HG03521 (cell line): ENCODE data around the gene DIS3L2.

Experiments used
- ATAC-seq: cut with Tn5 transposase; IDR thresholded peaks from one replicate; pipeline ENCODE4 v1.9.1; 2021; ENCODE audit warnings: mild to moderate bottlenecking, moderate library complexity; ENCODE audit not compliant: unreplicated experiment

The DIS3L2 gene

DNA sequence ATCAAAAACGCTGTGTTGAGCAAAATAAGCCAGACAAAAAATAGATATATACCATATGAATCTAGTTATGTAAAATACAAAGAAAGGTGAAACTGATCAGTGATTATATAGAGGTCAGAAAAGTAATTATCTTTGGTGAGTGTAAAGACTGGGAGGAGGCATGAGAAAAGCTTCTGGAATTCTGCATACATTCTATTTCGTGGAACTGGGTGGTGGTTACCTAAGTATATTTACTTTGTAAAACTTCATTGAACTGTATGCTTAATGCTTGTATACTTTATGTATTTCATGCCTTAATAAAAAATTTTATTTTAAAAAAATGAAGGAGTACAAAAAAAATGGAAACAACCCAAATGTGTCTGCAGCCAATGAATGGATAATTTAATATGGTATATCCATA is 263.9 kb downstream of the DIS3L2 start:
- ATAC-seq = no peak

- no peak for ATAC-seq
These were observed 264.4 kb downstream of the DIS3L2 start for GRCh38 chr2:232225895-232226294.

GRCh38 chr2:232228332-232228731 is 266.8 kb downstream of the DIS3L2 start:
- ATAC-seq = no peak

DNA sequence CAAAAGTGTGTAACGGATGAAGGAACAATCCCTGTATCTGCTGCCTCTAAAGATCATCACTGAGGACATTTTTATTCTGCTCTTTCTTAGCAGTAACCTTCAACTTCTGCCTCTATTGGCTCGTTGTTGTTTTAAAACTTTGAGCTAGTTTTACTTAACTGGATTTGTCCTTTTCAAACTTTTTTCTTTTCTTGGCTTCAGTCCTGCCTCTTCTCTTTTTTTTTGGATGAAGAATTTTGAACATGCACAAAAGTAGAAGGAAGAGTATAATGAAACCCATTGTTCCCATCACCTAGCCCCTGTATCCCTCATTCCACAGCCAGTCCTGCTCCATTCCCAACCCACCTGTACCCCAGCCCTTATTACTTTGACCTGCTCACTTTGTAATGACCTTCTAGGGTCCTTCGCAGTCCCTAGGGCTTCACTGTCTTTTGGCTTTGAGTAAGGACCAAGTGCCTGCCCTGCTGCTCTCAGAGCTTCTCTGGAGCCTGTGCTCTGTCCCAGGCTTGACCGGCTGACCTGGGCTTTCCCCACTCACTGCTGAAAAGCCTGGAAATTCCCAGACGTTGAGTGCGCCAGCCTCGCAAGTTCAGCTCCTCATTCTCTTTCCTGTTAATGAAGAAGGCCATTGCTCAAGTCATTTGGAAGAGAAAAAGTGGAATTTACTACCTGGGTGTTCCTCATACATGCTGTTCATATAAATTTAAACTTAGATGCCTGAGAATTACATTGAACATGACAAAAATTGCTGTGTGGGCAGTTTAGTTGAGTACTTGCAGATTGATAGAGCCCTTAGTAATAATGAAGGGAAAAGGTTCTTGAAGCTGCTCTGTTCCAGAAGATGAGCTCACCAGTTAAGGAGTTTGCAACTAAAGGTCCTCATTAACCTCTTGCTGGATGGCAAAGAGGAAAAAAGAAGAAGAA is 267.7 kb downstream of the DIS3L2 start:
- ATAC-seq = no peak

DNA sequence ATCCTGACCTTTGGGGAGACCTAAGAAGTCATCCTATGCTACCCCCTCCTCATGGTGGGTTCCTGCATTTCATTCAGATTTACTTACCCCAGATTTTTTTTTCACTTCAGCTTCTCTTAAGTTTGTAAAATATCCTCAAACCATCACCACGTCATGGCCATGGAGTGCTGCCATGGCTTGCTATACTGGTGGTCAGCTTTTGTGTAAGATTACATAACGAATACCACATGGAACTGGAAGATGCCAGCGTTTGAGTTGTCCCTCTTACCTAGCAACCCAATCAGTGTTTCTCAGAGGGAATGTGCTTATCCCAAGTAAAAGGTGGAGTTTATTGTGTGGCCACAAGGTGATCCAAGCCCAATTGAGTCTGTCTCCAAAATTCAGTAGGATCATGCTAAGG is 268.4 kb downstream of the DIS3L2 start:
- no peak for ATAC-seq

DNA sequence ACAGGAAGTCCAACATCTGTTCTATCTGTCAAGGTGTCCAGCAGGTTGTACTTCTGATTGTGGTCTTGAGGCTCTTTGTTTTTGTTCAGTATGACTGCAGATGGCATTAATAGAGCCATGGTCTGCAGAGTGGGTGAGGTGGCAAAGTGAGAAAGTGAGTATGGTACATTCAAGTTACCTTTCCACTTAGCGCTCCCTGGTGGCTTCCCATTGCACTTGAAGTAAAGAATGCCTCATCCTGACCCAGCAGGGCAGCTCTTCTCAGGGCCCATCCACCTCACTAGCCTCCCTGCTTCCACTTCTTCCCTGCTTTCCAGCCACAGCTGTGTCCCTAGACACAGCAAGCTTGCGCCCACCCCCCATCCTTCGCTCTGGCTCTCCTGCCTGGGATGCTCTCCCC is 269.0 kb downstream of the DIS3L2 start:
- no peak for ATAC-seq

DNA sequence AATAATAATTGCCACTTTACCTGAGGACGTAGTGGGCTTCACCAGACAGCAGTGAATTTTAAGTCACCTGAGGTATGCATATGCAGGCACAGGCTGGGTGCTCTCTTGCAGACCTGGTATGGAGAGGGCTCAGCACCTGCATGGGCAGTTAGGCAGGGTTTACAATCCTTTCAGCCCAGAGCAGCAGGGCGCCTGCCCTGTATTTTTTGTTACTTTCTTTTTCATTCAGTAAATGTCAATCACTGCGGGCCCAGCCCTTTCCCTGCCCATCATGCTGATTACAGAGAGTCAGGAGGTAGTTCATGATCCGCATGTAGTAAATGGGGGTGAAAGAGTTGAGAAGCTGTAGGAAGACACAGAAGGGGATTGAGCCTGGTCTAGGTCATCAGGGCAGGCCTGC is 270.0 kb downstream of the DIS3L2 start:
- no peak for ATAC-seq

GRCh38 chr2:232232915-232233314 is 271.4 kb downstream of the DIS3L2 start:
- ATAC-seq = no peak

GRCh38 chr2:232234922-232235615 is 273.6 kb downstream of the DIS3L2 start:
- no peak for ATAC-seq

- no peak for ATAC-seq
These were observed 274.2 kb downstream of the DIS3L2 start for GRCh38 chr2:232235716-232236115.

- ATAC-seq = peak; percentile 70
These were observed 274.7 kb downstream of the DIS3L2 start for GRCh38 chr2:232236200-232236599.

- no peak for ATAC-seq
These were observed 276.0 kb downstream of the DIS3L2 start for GRCh38 chr2:232237464-232237863.

DNA sequence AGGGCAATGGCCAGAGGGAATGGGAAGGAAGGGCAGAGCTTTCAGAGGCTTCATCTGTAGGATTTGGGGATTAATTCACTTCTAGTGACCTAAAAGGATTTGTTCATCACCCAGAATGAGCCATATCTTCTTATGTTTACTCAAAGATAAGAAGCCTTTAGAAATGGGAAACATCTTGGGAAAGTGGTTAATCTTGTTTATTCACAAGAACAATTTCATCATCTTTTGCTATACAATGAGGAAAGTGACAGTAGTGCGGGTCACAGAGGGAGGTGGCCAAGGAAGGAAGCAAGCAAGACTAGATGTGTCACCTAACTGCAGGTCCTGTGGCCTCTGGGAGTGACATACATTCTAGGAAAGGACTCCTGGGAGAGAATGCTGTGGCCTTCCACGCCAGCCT is 276.6 kb downstream of the DIS3L2 start:
- no peak for ATAC-seq

- no peak for ATAC-seq
These were observed 277.1 kb downstream of the DIS3L2 start for GRCh38 chr2:232238596-232238995.

DNA sequence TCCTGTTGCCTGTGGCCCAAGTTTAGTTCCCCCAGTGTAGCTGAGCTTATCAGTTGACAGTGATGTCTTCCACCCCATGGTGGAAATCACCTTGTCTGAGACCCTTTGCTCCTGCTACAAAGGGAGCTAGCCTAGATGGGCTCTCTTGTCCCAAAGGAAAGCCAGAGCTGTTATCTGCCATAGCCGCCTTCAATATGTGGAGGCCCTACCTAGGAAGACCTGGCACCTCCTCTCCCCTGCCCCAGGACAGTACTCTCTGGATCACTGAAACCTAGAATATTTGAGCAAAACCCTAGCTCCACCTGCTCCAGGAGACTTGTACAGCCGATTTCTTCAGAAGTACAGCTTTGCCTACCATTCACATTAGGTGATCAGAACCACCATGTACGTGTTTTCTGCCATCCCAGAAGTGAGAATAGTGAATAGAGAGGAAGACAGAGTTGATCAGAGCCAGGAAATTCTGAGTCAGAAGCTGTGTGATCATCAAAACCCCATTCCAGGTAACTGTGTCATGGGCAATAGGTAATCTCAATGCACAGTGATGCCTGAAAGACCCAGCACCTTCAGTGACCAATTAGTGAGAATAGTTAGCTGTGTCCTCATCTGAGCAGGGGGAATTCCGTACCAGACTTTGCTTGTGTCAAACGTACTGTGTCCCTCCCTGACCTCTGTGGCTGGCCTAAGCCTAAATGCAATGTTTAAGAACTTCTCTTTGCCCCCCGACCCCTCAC is 278.6 kb downstream of the DIS3L2 start:
- no peak for ATAC-seq

DNA sequence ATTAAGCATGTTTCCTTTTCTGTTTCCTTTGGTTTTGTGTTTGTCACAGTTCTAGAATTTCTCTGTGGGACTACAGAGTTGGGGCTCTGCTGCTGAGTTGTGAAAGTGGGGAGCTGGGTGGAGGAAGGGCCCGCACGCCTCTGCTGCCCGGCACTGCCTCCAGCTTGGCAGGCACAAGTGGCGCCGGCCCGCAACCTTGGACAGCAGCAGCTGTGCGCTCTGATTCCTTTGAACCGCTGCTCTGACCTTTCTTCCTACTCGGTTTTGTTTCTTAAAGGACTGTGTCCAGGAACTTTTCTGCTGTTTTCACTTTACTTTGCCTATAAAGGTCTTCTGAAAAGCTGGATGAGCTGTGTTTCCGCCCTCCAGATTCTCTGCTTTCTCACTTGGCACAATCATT is 279.4 kb downstream of the DIS3L2 start:
- ATAC-seq = no peak

DNA sequence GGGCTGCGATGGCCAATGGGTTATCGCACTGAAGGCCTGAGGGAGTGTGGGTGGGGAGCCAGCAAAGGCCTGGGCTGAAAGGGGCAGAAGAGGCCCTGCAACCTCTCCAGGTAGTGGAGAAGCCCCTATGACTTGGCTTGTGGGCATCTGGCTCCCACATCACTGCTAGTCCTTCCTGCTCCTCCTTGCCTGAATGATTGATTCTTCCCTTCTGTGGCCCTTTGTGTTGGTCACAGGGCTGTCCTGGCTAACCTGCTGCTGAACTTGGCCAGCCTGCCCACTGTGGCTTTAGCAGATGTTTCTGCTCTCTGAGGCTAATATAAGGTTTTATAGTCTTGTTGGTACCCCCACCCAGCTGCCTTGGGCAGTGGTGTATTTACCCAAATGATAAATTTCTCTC is 280.8 kb downstream of the DIS3L2 start:
- no peak for ATAC-seq

- ATAC-seq = no peak
These were observed 283.6 kb downstream of the DIS3L2 start for GRCh38 chr2:232245111-232245510.

DNA sequence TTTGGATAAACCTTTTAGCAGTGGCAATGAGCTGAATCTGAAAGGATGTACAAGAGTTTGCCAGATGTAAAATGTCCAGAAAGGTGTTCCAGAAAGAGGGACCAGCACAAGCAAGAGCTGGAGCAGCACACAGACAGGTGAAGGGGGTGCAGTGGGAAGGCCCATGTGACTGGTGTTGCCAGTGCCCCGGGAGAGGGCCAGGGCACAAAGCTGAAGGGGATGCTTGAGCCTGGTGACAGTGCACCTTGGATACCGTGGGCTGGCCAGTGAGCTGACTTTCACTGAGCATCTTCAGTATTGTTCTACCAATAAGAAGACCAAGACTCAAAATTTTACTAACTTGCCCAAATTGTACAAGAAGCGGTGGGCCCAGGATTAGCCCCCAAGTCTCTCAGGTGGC is 284.7 kb downstream of the DIS3L2 start:
- ATAC-seq = no peak

- no peak for ATAC-seq
These were observed 287.6 kb downstream of the DIS3L2 start for GRCh38 chr2:232249096-232249495.
